Psoas muscle (tissue), 8 donors: Measurements from ENCODE around the gene PLTP. TPM values are rescaled to one million over a fixed set of nuclear protein-coding genes. Genes with fewer than 3 reads are reported as not detected.
"Not testable (repeated sequence)": the region's sequence is repeated elsewhere in the genome, so short reads cannot be mapped to it uniquely, and the experiment has no call there.

Experiments used
- ATAC-seq, 4 donors: fragments of 200-7000 bp; cut with Tn5 transposase; one replicate each; pipeline ENCODE4 v1.9.1; 2020; ENCODE audit warnings: moderate library complexity in 3 of 4, mild to moderate bottlenecking in 2 of 4
- DNase-seq, 2 donors: peaks; one replicate each; pipeline ENCODE4 v3.0.0-alpha.2; 2020
- H3K27ac ChIP-seq: fragments of 200-600 bp; one replicate; pipeline ENCODE4 v1.8.0; 2022
- H3K27me3 ChIP-seq, 3 donors: fragments of 200-600 bp in 1 of 3; one replicate each; pipeline versions ENCODE4 v1.6.1 to v1.8.0; 2013 to 2022; ENCODE audit warnings: low read length in 2 of 3, mild to moderate bottlenecking in 2 of 3, moderate library complexity in 1 of 3; ENCODE audit not compliant: insufficient read depth in 3 of 3
- H3K36me3 ChIP-seq, 2 donors: fragments of 200-600 bp in 1 of 2; one replicate each; pipeline versions ENCODE4 v1.6.1 to v1.8.0; 2013 to 2022; ENCODE audit warnings: low read depth in 1 of 2, mild to moderate bottlenecking in 1 of 2, moderate library complexity in 1 of 2; ENCODE audit not compliant: insufficient read depth in 1 of 2
- H3K4me1 ChIP-seq: fragments of 200-600 bp; one replicate; pipeline ENCODE4 v1.8.0; 2022
- H3K4me3 ChIP-seq: fragments of 200-600 bp; one replicate; pipeline ENCODE4 v1.8.0; 2022; ENCODE audit warnings: mild to moderate bottlenecking
- H3K9me3 ChIP-seq: fragments of 200-600 bp; one replicate; pipeline ENCODE4 v1.8.0; 2022
- CTCF ChIP-seq: fragments of 200-600 bp; IDR thresholded peaks from one replicate; pipeline ENCODE4 v1.8.0; 2022; ENCODE audit warnings: antibody characterized with exemption
- WGBS, 3 donors: extraction: QIAGEN DNeasy Blood & Tissue Kit; methylation state at CpG; one replicate each; pipeline versions ENCODE4 v1.1.6 to v1.1.7; 2013; 5-methylcytosine and 5-hydroxymethylcytosine counted together
- intact Hi-C, 2 donors: fragments of 100-400 bp; cut with DNase I; formaldehyde crosslinking; loops; one replicate each; pipeline versions ENCODE4 v1.11.0 to v1.14.2; 2022
- polyA plus RNA-seq, 3 donors: library from polyadenylated mRNA; stranded (reverse); fragments of 200-250 nt; gene quantifications; one replicate each; pipeline ENCODE4 v1.2.3, GENCODE V29; 2013
- total RNA-seq, 4 donors: library from RNA; stranded (reverse); fragmentation: NEBNext Ultra II Directional in 2 of 4; extraction: Animal tissue kit (Norgen Biotek cat#: 25700) in 2 of 4; gene quantifications; one replicate each; pipeline versions ENCODE4 v1.2.1 to v1.2.4, GENCODE V29; 2021 to 2023
- donor health status: healthy with polysubstance abuse.
- donor health status: DM: no; HTN: no; CAD: no; lungs with moderate emphysema.
- donor health status: Bipolar disorder and iron deficiency.
- donor health status: healthy.
- donor health status: DM: yes; HTN: yes; CAD: no.
- donor health status: DM: no; HTN: no; CAD: no.
- donor health status: DM: no; HTN: no; CAD: no.
- donor health status: DM: yes; HTN: yes; CAD: no.

PLTP gene
- total and polyA plus RNA-seq, 7 donors = 7.9 to 38.0 (median 19.0) TPM

DNA sequence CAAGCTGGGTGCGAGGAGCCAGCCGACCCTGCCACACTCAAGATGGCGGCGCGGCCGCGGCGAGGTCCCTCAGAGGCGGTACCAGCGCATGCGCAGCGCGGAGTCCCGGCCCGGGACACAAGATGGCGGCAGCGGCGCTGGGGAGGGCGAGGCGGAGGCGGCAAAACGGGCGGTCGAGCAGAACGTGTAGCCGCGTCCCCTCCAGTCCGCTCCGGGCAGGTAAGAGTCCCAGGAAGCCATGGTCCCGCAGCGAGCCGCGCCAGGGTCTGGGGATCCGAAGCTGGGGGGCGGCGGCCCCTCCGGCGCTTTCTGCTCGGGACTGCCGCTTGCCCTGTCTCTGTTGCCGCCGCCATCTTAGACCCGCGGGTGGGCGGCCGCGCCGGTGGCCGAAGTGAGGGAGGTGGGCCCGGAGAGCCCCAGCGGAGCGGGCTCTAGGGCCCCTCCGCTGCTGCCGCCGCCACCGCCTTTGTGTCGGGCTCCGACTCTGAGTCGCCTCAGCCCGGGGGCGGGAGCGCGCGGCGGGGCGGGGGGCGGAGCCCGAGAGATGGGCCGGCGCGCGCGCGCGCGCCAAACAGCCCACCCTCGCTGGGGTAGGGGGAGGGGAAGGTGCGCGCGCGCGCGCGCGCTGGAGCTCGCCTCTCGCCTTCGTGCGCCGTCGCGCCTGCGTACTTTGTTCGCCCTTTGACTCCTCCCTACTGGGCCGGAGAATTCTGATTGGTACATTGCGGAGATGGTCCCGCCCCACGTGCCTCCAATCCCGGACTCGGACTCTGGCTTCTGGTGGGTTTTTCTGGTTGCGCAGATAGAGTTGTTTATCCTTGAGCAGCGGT, 22.8 kb upstream of the PLTP start, which contains the start of gene PCIF1:
Gene PCIF1 (plus strand): TSS at position 98 of the 830 bp plus-strand sequence. CDS start 4,317 bp downstream, outside the sequence.
- peak; percentile 98 to 99 for DNase-seq
- no peaks in the 10 kb centered on the region for H3K27me3 ChIP-seq
- H3K27ac ChIP-seq = peak within 1 kb of the TSS; percentile 100
- peaks cover 18% of the 10 kb centered on the region for H3K4me1 ChIP-seq
- ATAC-seq = peak; percentile 86 to 92 (median 88)
- H3K9me3 ChIP-seq = no peaks in the 10 kb centered on the region
- peaks cover 6 to 37% of the 10 kb centered on the region in 2 donors for H3K36me3 ChIP-seq
- H3K4me3 ChIP-seq = peak within 1 kb of the TSS; percentile 97
- no peak for TF ChIP-seq CTCF
- WGBS, 3 donors = 0 to 1% (median 1%) methylated on average over 63 to 101 of the region's 102 CpGs
- intact Hi-C loops = loop anchor here (5.0 to 10.0 kb wide), 2 partner anchors 42 to 1380 kb away; partner anchors contain the start of genes CTSA (in 2 of the 2) and NEURL2 (in 2 of the 2)

- Histone ChIP-seq H3K4me3 (peak overlapping the region; percentile 97), H3K27me3 (no peaks in the 10 kb centered on the region), H3K9me3 (no peaks in the 10 kb centered on the region), H3K4me1 (peaks cover 18% of the 10 kb centered on the region), H3K27ac (peak overlapping the region; percentile 100), H3K36me3 (peaks cover 6 to 30% of the 10 kb centered on the region in 2 donors)
- ATAC-seq = peak; percentile 21 to 41 (median 28)
- intact Hi-C loops = loop anchor here (5.0 to 10.0 kb wide), 2 partner anchors 42 to 1381 kb away; partner anchors contain the start of genes CTSA (in 2 of the 2) and NEURL2 (in 2 of the 2)
- DNase-seq = peak; percentile 77 to 87
- WGBS, 3 donors = 0 to 1% (median 0%) methylated on average over 32 to 34 of the region's 34 CpGs
- no peak for TF ChIP-seq CTCF
Measured at GRCh38 chr20:45934046-45934585, 22.2 kb upstream of the PLTP start.

DNA sequence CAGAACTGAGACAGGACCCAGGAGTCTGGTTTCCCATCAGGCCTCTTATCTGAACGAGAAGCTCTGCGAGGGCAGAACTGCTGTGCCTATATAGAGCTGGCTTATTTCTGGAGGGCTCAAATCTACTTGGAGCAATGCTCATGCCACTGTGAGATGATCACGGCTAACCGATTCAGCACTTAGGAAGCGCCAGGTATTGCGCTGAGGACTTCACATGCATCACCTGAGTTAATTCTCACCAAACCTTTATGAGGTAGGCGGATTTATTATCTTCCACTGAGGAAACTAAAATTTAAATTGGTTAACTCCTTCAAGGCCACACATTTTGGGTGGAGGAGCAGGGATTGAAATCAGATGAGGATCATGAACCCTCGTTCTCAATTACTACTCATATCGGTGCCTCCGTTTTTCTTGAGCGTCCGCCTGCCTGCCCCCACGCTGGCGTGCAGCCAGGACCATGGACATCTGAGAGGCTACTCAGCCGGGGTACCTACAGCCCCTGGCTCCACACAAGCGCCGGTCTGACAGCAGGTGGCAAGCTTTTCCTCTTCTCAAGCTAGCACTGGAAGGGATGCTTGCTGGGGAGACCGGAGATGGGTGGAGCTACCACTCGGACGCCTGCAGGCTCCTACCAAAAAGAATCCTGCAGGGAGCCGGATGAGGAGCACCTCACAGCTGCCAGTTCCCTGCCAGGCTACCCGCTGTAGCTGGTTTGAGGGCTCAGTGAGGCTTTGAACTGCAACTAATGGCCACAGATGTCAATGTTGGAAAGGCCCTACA, 21.5 kb upstream of the PLTP start:
- whole genome bisulfite sequencing, 3 donors = 21 to 28% (median 24%) methylated on average over 22 of the region's 22 CpGs
- peak; percentile 32 for TF ChIP-seq CTCF
- H3K36me3 ChIP-seq = peaks cover 4 to 23% of the 10 kb centered on the region in 2 donors
- no peaks in the 10 kb centered on the region for H3K9me3 ChIP-seq
- peak overlapping the region; percentile 100 for H3K27ac ChIP-seq
- DNase-seq (peak; percentile 61 to 82), ATAC-seq (peak; percentile 6 to 36 (median 19))
- intact Hi-C loops = loop anchor here (5.0 to 10.0 kb wide), 2 partner anchors 41 to 1381 kb away; partner anchors contain the start of genes CTSA (in 2 of the 2) and NEURL2 (in 2 of the 2)
- peaks cover 18% of the 10 kb centered on the region for H3K4me1 ChIP-seq
- peak overlapping the region; percentile 97 for H3K4me3 ChIP-seq
- no peaks in the 10 kb centered on the region for H3K27me3 ChIP-seq

- intact Hi-C loops = loop anchor here (5.0 to 10.0 kb wide), 2 partner anchors 39 to 1383 kb away; partner anchors contain the start of genes CTSA (in 2 of the 2) and NEURL2 (in 2 of the 2)
- not testable (repeated sequence) for ATAC-seq, DNase-seq, H3K4me3 ChIP-seq, H3K27me3 ChIP-seq, H3K27ac ChIP-seq, H3K9me3 ChIP-seq
- peaks cover 0 to 10% of the 10 kb centered on the region in 2 donors for H3K36me3 ChIP-seq
- peaks cover 17% of the 10 kb centered on the region for H3K4me1 ChIP-seq
- WGBS, 3 donors = 91 to 94% (median 93%) methylated on average over 16 to 17 of the region's 17 CpGs
Measured at GRCh38 chr20:45931680-45932079, 19.7 kb upstream of the PLTP start.
